ENCODE data around the gene PDXK.

PDXK gene

DNA sequence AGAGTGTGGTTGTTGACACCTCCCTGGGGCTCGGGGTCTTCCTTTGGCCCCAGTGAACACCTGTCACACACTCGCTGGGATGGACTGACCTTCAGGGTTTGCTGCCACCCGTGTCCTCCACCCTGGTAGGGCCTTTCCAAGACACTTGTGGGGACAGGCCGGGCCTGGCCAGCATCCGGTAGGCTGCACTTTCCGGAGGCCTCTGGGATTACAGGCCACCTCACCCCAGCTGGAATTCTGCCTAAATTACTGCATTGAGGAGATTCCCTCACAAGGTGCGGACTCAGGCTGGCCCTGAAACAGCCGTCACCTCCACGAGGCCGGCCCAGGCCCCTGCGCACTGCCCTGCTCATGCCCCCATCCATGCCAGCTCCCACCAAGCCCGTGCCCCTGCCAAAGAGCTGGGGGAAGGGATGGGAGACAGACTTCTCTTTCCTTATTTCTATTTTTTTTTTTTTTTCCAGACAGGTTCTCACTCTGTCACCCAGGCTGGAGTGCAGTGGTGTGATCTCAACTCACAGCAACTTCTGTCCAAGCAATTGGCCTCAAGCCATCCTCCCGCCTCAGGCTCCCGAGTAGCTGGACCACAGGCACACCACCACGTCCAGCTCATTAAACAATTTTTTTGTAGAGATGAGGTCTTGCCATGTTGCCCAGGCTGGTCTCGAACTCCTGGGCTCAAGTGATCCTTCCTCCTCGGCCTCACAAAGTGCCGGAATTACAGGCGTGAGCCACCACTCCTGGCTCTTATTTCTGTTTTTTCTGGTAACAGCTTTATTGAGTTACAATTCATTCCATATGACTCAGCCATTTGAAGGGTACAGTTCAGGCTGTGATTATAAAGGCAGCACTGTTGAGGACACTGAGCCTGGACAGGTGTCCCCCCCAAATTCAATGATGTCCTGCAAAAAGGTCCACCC lies 45.9 kb downstream of the PDXK start:
- no peak for DNase-seq

GRCh38 chr21:43766734-43767497 lies 48.0 kb downstream of the PDXK start:
- DNase-seq = no peak

DNA sequence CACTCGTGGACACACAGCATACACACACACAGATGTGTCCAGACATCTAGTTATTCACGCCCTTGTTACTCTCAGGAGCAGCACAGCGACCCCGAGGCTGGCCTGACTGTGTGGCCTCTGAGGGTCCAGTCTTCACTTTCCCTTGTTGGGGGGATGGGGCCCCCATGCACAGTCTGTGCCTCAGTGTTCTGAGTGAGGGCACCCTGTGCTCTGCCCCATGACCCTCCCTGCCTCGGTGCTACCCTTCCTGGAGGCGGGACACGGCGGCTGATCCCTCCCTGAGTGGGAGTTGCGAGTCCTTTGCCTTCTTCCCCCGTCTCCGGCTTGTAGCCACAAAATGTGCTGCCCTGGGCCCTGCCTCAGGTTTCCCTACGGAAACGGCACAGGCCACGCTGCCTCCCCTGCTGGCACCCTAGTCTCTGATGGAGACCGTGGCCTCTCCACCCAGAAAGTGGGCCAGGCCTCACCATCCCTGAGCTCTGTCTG lies 48.6 kb downstream of the PDXK start:
- no peak for DNase-seq

DNA sequence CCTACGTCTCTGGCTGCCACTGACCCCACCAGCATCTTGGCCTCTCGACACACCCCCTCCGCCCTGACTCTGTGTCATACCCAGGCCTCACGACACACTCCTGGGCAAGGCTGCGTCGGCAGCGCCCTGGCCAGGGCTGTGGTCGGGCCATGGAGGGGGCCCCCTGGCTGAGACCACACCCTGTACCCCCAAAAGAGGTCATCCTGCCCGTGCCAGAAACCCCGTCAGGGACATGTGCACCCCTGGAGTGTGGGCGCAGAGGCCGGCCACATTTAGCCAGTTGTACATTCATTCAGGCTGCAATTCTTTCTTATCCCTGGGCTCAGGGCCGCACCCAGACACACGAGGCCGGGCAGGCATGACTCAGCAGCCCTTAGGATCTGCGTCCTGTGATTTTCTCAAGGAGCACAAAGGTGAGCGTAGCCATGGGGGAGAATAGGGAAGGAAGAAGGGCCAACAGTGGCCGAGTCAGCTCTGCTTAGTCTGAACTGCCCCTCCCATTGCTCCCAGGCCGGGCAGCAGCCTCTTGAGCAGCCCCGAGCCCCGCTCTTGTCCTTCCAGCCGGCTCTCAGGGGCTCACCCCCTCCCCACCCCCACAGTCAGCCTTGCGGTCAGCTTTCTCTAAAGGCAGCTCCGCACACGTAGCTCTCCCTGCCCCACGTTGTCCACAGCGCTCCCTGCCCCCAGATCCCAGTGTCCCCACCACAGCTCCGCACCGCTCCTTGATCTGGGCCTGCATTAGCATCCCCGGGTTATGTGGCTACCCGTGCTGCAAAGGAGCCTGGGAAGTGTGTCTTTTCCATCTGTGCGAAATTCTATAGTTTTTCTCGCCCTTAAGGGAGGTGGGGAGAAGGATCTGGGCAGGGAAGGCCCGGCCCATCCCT lies 49.3 kb downstream of the PDXK start:
- DNase-seq = peak; percentile 26

DNA sequence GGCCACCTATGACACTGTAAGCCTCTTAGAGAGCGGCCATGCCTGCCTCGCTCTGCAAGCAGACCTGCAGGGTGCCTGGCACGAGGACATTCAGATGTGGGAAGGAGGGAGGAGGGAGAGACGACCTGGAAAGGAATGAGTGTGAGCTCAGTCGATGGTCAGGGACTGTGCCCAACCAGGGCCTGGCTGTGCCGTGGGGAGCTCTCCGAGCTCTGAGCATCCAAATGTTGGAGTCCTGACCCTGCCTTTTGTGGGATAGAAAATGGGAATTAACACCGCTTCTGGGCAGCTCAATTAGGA lies 49.9 kb downstream of the PDXK start:
- DNase-seq = no peak

GRCh38 chr21:43769325-43769958 lies 50.5 kb downstream of the PDXK start:
- DNase-seq = no peak

DNA sequence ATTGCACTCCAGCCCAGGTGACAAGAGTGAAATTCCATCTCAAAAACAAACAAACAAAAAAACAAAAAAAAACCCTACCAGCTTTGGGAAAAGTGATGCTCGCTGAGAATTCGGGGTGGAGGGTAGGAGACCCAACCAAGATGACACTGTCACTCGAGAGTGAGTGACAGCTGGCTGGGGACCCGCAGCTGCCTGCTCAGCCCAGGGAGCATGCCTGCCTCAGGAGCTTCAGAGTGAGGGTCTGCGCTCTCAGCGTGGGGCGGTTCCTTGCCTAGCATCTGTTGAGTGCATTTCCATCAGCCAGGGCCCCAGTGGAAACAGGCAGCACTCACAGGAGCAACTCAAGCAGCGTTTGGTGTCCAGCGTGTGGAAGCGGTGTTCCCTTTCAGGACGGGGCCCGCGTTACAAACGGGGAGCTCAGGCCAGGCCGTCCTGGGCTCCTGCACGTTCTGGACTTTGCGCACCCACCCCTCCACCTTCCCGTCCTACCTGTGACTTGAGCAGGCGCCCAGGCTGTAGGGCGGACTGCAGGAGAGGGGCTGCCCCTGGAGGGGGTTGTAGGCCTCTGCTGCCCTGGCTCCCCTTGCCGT lies 51.2 kb downstream of the PDXK start:
- DNase-seq = no peak

GRCh38 chr21:43771199-43771675 lies 52.3 kb downstream of the PDXK start:
- no peak for DNase-seq

GRCh38 chr21:43771698-43772424 lies 52.9 kb downstream of the PDXK start:
- no peak for DNase-seq

GRCh38 chr21:43772425-43772821 lies 53.5 kb downstream of the PDXK start:
- no peak for DNase-seq

- no peak for DNase-seq
These were observed 55.2 kb downstream of the PDXK start for GRCh38 chr21:43774163-43774562.

- no peak for DNase-seq
These were observed 56.3 kb downstream of the PDXK start for GRCh38 chr21:43775190-43775589.

DNA sequence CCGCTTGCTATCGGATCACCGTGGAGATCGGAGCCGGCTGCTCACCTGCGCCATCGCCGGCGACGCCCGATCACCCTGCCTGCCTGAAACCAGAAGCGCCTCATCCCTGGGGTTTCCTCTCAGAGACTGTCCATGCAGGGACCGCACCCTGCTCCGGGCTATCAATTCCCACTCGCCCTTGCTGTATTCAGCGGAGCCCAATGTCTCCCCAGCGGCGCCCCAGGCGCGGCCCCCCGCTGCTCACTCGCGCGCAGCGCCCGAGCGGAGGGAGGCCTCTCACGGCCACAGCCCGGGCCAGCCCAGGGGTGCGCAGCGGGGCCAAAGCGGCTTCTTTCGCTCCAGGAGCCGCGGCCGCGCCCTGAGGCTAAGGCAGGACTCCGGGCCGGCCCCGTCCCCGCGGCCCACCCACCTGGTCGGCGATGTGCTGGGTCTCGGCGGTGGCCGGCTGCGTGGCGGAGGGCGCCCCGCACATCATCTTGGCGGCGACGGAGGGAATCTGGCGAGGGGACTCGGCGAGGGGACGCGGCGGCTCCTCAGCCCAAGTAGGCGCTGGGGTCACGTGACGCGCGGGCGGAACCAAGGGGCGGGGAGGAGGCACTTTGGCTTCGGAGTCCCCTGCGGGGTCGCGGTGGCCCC lies 57.0 kb downstream of the PDXK start, which contains the start of gene CSTB:
CSTB (minus strand) TSS at position 514 of the 636 bp plus-strand sequence; CDS start at position 475, 39 bp downstream.
- DNase-seq = peak; percentile 29

GRCh38 chr21:43777953-43778352 lies 59.0 kb downstream of the PDXK start:
- no peak for DNase-seq

DNA sequence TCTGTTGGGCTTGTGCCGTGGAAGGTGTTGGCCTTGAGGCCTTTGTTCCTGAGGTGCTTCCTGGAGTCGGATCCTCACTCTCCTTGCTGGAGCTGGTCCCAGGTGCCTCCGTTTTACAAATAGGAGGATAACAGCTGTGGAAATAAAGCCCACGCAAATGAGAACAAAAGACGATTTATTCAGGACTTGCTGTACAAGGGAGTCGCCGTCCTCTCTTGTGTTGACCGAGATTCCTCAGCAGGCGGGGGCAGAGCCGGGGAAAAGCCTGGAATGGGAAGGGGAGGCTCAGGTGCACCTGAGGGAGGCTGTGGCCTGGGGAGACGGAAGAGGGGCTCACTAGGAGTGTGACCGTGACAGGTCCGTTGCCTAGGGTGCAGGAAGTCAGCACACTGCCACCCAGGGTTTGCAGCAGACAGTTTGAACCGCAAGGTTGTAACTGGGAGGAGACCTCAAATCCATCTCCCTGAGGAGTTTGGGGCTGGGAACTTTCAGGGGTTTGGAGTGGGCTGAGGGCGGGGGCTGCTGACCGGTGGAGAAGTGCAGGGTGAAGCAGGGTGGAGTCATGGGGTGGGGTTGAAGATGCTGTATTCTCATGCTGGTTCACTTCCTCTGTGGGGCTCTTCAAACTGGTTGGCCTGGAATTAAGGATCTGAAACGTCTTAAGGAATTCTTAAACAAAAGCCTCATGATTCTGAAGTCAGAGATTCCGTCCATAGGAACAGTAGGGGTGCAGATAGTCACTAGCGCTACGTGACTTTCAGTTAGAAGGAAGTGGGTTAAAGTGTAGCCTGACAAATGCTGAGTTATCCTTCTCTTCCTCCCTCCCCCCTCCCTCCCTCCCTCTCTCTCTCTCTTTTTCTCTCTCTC lies 59.8 kb downstream of the PDXK start:
- no peak for DNase-seq

- no peak for DNase-seq
These were observed 60.7 kb downstream of the PDXK start for GRCh38 chr21:43779660-43780059.

DNA sequence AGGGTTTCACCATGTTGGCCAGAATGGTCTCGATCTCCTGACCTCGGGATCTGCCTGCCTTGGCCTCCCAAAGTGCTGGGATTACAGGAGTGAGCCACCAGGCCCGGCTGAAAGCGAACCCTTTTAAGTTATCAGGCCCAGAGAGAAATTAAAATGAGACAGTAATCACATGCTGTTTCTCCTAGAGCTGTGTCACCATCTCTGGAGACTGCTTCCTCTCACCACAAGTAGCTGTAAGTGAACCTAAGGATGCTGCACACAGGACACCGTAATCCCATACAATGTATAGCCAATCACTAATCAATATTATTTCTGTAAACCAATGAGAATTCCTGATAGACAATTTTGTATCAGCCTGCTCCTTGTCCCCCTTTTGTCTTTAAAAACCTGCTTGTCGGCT lies 62.9 kb downstream of the PDXK start:
- DNase-seq = no peak

GRCh38 chr21:43782431-43783097 lies 63.6 kb downstream of the PDXK start:
- DNase-seq = no peak

DNA sequence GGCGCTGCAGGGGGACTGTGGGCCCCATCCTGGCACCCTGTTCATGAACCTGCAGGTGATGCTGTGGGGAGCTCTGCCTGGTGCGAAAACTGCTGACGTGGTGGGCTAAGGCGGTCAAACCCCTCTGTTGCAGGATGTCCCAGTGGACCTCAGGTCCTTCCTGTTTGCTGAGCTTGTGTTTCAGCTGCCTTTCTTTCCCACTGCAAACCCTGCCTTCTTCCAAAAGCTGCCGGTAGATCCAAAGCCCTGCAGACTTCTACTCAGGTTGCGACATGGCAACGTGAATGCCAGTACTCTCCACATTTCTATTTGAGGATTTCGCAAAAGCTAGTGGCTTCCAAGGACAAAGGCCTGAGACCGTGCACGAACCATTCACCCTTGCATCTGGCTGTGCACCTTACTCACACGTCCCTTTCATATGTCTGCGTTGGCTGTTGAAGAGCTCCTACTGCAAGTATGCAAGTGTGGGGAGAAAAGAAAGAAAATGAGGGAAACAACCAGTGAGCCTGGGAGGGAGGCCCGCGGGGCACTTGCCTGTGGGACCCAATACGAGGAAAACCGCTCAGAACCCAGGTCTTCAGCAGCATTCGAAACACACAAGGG lies 64.3 kb downstream of the PDXK start:
- DNase-seq = no peak
